H9 (cell line): ENCODE results near the gene F2. TPM values are rescaled to one million over a fixed set of nuclear protein-coding genes. Genes with fewer than 3 reads are reported as not detected.
A peak's percentile ranks its signal among the peaks of the same experiment; 100 is the strongest.

Source experiments
- DNase-seq: peaks from one replicate; pipeline ENCODE4 v3.0.0-alpha.2; 2017
- H2AFZ ChIP-seq: one replicate; pipeline ENCODE4 v1.6.1; 2013; ENCODE audit warnings: mild to moderate bottlenecking, low read length, control low read depth, moderate library complexity
- H2AK5ac ChIP-seq: 2 replicates; pipeline ENCODE4 v1.6.1; 2013; ENCODE audit warnings: low read length, control low read depth, mixed read lengths; ENCODE audit not compliant: insufficient read length
- H2BK120ac ChIP-seq: one replicate; pipeline ENCODE4 v1.6.1; 2013; ENCODE audit warnings: low read depth, mild to moderate bottlenecking, low read length, control low read depth, inconsistent platforms; ENCODE audit not compliant: poor library complexity, severe bottlenecking
- H2BK12ac ChIP-seq: 2 replicates; pipeline ENCODE4 v1.6.1; 2013; ENCODE audit warnings: low read length, control low read depth, mixed read lengths, low read depth; ENCODE audit not compliant: insufficient read length
- H2BK15ac ChIP-seq: 2 replicates; pipeline ENCODE4 v1.6.1; 2013; ENCODE audit warnings: low read depth, low read length, control low read depth
- H2BK20ac ChIP-seq: one replicate; pipeline ENCODE4 v1.6.1; 2013; ENCODE audit warnings: low read depth, mild to moderate bottlenecking, low read length, control low read depth, inconsistent platforms; ENCODE audit not compliant: poor library complexity, severe bottlenecking
- H2BK5ac ChIP-seq: 2 replicates; pipeline ENCODE4 v1.6.1; 2013; ENCODE audit warnings: low read length, control low read depth, mixed read lengths; ENCODE audit not compliant: insufficient read length
- H3K14ac ChIP-seq: 2 replicates; pipeline ENCODE4 v1.6.1; 2013; ENCODE audit warnings: low read length, control low read depth; ENCODE audit not compliant: insufficient read depth
- H3K18ac ChIP-seq: 2 replicates; pipeline ENCODE4 v1.6.1; 2013; ENCODE audit warnings: low read depth, mild to moderate bottlenecking, mixed read lengths, low read length, control low read depth; ENCODE audit not compliant: insufficient read length
- H3K23ac ChIP-seq: 2 replicates; pipeline ENCODE4 v1.6.1; 2013; ENCODE audit warnings: low read length, control low read depth, mixed read lengths, low read depth; ENCODE audit not compliant: insufficient read length
- H3K23me2 ChIP-seq: 2 replicates; pipeline ENCODE4 v1.6.1; 2013; ENCODE audit warnings: low read depth, mild to moderate bottlenecking, mixed read lengths, low read length, control low read depth; ENCODE audit not compliant: insufficient read length, poor library complexity, severe bottlenecking
- H3K27ac ChIP-seq: 2 replicates; pipeline ENCODE4 v1.5.1; 2013; ENCODE audit warnings: low read length, control low read depth, mixed read lengths, low read depth; ENCODE audit not compliant: insufficient read length
- H3K27me3 ChIP-seq: 2 replicates; pipeline ENCODE4 v1.6.1; 2013; ENCODE audit warnings: low read length, control low read depth, inconsistent platforms; ENCODE audit not compliant: insufficient read depth
- H3K4ac ChIP-seq: 2 replicates; pipeline ENCODE4 v1.6.1; 2013; ENCODE audit warnings: low read depth, mild to moderate bottlenecking, control low read depth, inconsistent platforms, low read length, moderate library complexity
- H3K4me1 ChIP-seq: 2 replicates; pipeline ENCODE4 v1.6.1; 2013; ENCODE audit warnings: low read length, control low read depth, inconsistent platforms; ENCODE audit not compliant: insufficient read depth
- H3K4me2 ChIP-seq: 2 replicates; pipeline ENCODE4 v1.6.1; 2013; ENCODE audit warnings: low read length, control low read depth, mixed read lengths; ENCODE audit not compliant: insufficient read length, insufficient read depth
- H3K56ac ChIP-seq: 2 replicates; pipeline ENCODE4 v1.6.1; 2013; ENCODE audit warnings: low read depth, mild to moderate bottlenecking, mixed read lengths, low read length, control low read depth; ENCODE audit not compliant: insufficient read length
- H3K79me1 ChIP-seq: 2 replicates; pipeline ENCODE4 v1.6.1; 2013; ENCODE audit warnings: low read depth, mild to moderate bottlenecking, moderate library complexity, low read length, control low read depth, inconsistent platforms; ENCODE audit not compliant: insufficient read depth, poor library complexity, severe bottlenecking
- H3K79me2 ChIP-seq: 2 replicates; pipeline ENCODE4 v1.6.1; 2013; ENCODE audit warnings: low read length, control low read depth, inconsistent platforms; ENCODE audit not compliant: insufficient read depth
- H3K9ac ChIP-seq: 2 replicates; pipeline ENCODE4 v1.6.1; 2013; ENCODE audit warnings: low read length, control low read depth, mixed read lengths; ENCODE audit not compliant: insufficient read length; ENCODE audit errors: extremely low read depth
- H3K9me3 ChIP-seq: one replicate; pipeline ENCODE4 v1.6.1; 2013; ENCODE audit warnings: low read depth, low read length, inconsistent platforms; ENCODE audit not compliant: control insufficient read depth
- H3T11ph ChIP-seq: one replicate; pipeline ENCODE4 v1.6.1; 2013; ENCODE audit warnings: mild to moderate bottlenecking, low read length, control low read depth, inconsistent platforms
- H4K20me1 ChIP-seq: one replicate; pipeline ENCODE4 v1.6.1; 2013; ENCODE audit not compliant: control insufficient read depth, insufficient read length, insufficient read depth
- H4K5ac ChIP-seq: 2 replicates; pipeline ENCODE4 v1.6.1; 2013; ENCODE audit warnings: low read depth, mild to moderate bottlenecking, mixed read lengths, low read length, control low read depth; ENCODE audit not compliant: insufficient read length
- H4K8ac ChIP-seq: replicated peaks from 2 replicates; pipeline ENCODE4 v1.6.1; 2013; ENCODE audit warnings: low read length, control low read depth, mixed read lengths, low read depth; ENCODE audit not compliant: insufficient read length
- H4K91ac ChIP-seq: 2 replicates; pipeline ENCODE4 v1.6.1; 2013; ENCODE audit warnings: low read depth, mild to moderate bottlenecking, moderate library complexity, mixed read lengths, low read length, control low read depth; ENCODE audit not compliant: insufficient read length
- H3K27ac Mint-ChIP-seq, 3 experiments: 2 replicates in 2 of 3; 3 replicates in 1 of 3; pipeline ENCODE4 v1.8.0; 2020 to 2021; ENCODE audit warnings: mixed read lengths in 3 of 3, mild to moderate bottlenecking in 1 of 3, moderate library complexity in 1 of 3
- H3K27me3 Mint-ChIP-seq: 2 replicates; pipeline ENCODE4 v1.8.0; 2021; ENCODE audit warnings: low read depth, mild to moderate bottlenecking, moderate library complexity, mixed read lengths
- H3K36me3 Mint-ChIP-seq, 3 experiments: 2 replicates in 2 of 3; 3 replicates in 1 of 3; pipeline ENCODE4 v1.8.0; 2020 to 2021; ENCODE audit warnings: low read depth in 3 of 3, mixed read lengths in 3 of 3; ENCODE audit not compliant: insufficient read depth in 1 of 3
- H3K4me1 Mint-ChIP-seq, 2 experiments: 2 replicates each; pipeline ENCODE4 v1.8.0; 2020; ENCODE audit warnings: mixed read lengths in 2 of 2
- H3K4me3 Mint-ChIP-seq, 2 experiments: 2 replicates in 1 of 2; 3 replicates in 1 of 2; pipeline ENCODE4 v1.8.0; 2020 to 2021; ENCODE audit warnings: mild to moderate bottlenecking in 2 of 2, mixed read lengths in 2 of 2, moderate library complexity in 1 of 2
- H3K9me3 Mint-ChIP-seq, 2 experiments: 2 replicates in 1 of 2; 3 replicates in 1 of 2; pipeline ENCODE4 v1.8.0; 2020; ENCODE audit warnings: mild to moderate bottlenecking in 2 of 2, mixed read lengths in 2 of 2, moderate library complexity in 1 of 2
- CTCF ChIP-seq: fragments of 200-600 bp; sonication (generic); conservative IDR thresholded peaks from 3 replicates; pipeline ENCODE4 v1.8.0; 2021; ENCODE audit warnings: antibody characterized with exemption, mild to moderate bottlenecking
- WGBS: extraction: QIAGEN DNeasy Blood & Tissue Kit; methylation state at CpG from one replicate; pipeline ENCODE4 v1.1.7; 2013; ENCODE audit warnings: missing lambda C conversion rate, low lambda C conversion rate, mixed read lengths; ENCODE audit not compliant: insufficient read length; ENCODE audit errors: extremely low coverage; 5-methylcytosine and 5-hydroxymethylcytosine counted together
- total RNA-seq: library from RNA; stranded (reverse); gene quantifications from 2 replicates; pipeline ENCODE4 v1.2.1, GENCODE V29; 2021

Gene F2
- total RNA-seq, 1 experiment from 2014 or later, result not detected

GRCh38 chr11:46698597-46698996, 20.4 kb upstream of the F2 start:
- H3K79me1 ChIP-seq, result no peaks in the 10 kb centered on the region
- no peak overlapping the region for H3T11ph ChIP-seq
- H3K27ac ChIP-seq, result no peak overlapping the region
- no peak overlapping the region for H4K91ac ChIP-seq
- no peak overlapping the region for H3K4me2 ChIP-seq
- no peak overlapping the region for H4K5ac ChIP-seq
- no peak for DNase-seq
- no peak overlapping the region for H4K8ac ChIP-seq
- no peak overlapping the region for H2BK12ac ChIP-seq
- H3K4ac ChIP-seq, result no peak overlapping the region
- Mint-ChIP-seq H3K27ac (no peak overlapping the region), H3K4me3 (peak overlapping the region in 1 of 2 experiments; percentile 8; a peak in 2 of 5 replicates), H3K4me1 (peaks cover 15 to 20% of the 10 kb centered on the region in 2 experiments), H3K36me3 (peaks cover 10 to 34% (median 34%) of the 10 kb centered on the region in 3 experiments; a peak in 6 of 7 replicates), H3K9me3 (no peaks in the 10 kb centered on the region), H3K27me3 (no peaks in the 10 kb centered on the region)
- H4K20me1 ChIP-seq, result no peaks in the 10 kb centered on the region
- H2BK15ac ChIP-seq, result no peak overlapping the region
- H3K18ac ChIP-seq, result no peak overlapping the region
- H3K9me3 ChIP-seq, result no peaks in the 10 kb centered on the region
- no peaks in the 10 kb centered on the region for H3K27me3 ChIP-seq
- WGBS, result no CpG with 5 or more reads among the region's 1 CpG
- no peak overlapping the region for H3K56ac ChIP-seq
- no peak overlapping the region for H3K14ac ChIP-seq
- H2AFZ ChIP-seq, result no peak overlapping the region
- H2BK20ac ChIP-seq, result no peak overlapping the region
- no peak overlapping the region for H3K9ac ChIP-seq
- no peak overlapping the region for H2AK5ac ChIP-seq
- TF ChIP-seq CTCF, result no peak
- peaks cover 3% of the 10 kb centered on the region for H3K23me2 ChIP-seq
- H2BK5ac ChIP-seq, result no peak overlapping the region
- no peak overlapping the region for H3K23ac ChIP-seq
- H3K4me1 ChIP-seq, result no peaks in the 10 kb centered on the region
- H2BK120ac ChIP-seq, result no peak overlapping the region
- peaks cover 6% of the 10 kb centered on the region; the same call in 1 of the 2 replicates for H3K79me2 ChIP-seq
